K562 (cell line): ENCODE measurements around the gene BRD3OS. TPM values are rescaled to one million over a fixed set of nuclear protein-coding genes. Genes with fewer than 3 reads are reported as not detected.

Experiments used
- ATAC-seq: fragments of 200-7000 bp; cut with Tn5 transposase; 3 replicates; pipeline ENCODE4 v1.9.1; 2020; ENCODE audit warnings: moderate library complexity
- BruUV-seq: library from RNA; stranded (reverse); fragments of 400-500 nt; replicated peaks from 2 replicates; lab custom pipeline; 2021; lab: Mats Ljungman, UMichigan
- CTCF ChIA-PET: fragments of 300-600 bp; formaldehyde crosslinking; extraction: SDS; loops from one replicate; lab custom pipeline; 2021; ENCODE audit warnings: low intra/inter-chr PET ratio; lab: Yijun Ruan, JAX
- POLR2A ChIA-PET: fragments of 300-600, 350-650 bp; sonication (Branson Sonifier 250); formaldehyde crosslinking; extraction: SDS; loops from one replicate; lab custom pipeline; 2021; ENCODE audit warnings: antibody characterized with exemption, inconsistent platforms; lab: Yijun Ruan, JAX
- DNase-seq, 4 experiments: peaks; one replicate each; pipeline versions ENCODE4 v3.0.0 to v3.0.0-alpha.2; 2011 to 2018; ENCODE audit warnings: low spot score in 3 of 4, mixed read lengths in 3 of 4; ENCODE audit errors: extremely low read depth in 1 of 4
- FAIRE-seq: peaks from 2 replicates; lab custom pipeline; 2011; peaks lifted over from hg19 to GRCh38; lab: Jason Lieb, UNC
- H2AFZ ChIP-seq: 2 replicates; pipeline ENCODE4 v1.6.0; 2011; ENCODE audit warnings: low read depth, low read length, control low read depth, inconsistent platforms
- H3K27ac ChIP-seq: fragments of 200-600 bp; 3 replicates; pipeline ENCODE4 v1.8.0; 2011; ENCODE audit warnings: low read depth, mild to moderate bottlenecking, control low read depth, inconsistent platforms, low read length, moderate library complexity, mixed read lengths; ENCODE audit errors: extremely low read depth
- H3K27me3 ChIP-seq, 2 experiments: fragments of 300-600 bp in 1 of 2; 2 replicates in 1 of 2; 3 replicates in 1 of 2; pipeline versions ENCODE4 v1.6.0 to v1.8.0; 2011; ENCODE audit warnings: inconsistent platforms in 2 of 2, low read length in 2 of 2, mild to moderate bottlenecking in 1 of 2, mixed read lengths in 1 of 2, moderate library complexity in 1 of 2; ENCODE audit not compliant: control insufficient read depth in 2 of 2, insufficient read depth in 2 of 2
- H3K36me3 ChIP-seq: fragments of 300-600 bp; 3 replicates; pipeline ENCODE4 v1.8.0; 2011; ENCODE audit warnings: mild to moderate bottlenecking, low read length, inconsistent platforms; ENCODE audit not compliant: control insufficient read depth, insufficient read depth
- H3K4me1 ChIP-seq, 2 experiments: fragments of 200-600 bp in 1 of 2; replicated peaks in 1 of 2; 2 replicates in 1 of 2; 3 replicates in 1 of 2; pipeline versions ENCODE4 v1.5.1 to v1.8.0; 2011; ENCODE audit warnings: inconsistent platforms in 2 of 2, low read length in 2 of 2, mild to moderate bottlenecking in 1 of 2, mixed read lengths in 1 of 2, moderate library complexity in 1 of 2; ENCODE audit not compliant: control insufficient read depth in 2 of 2, insufficient read depth in 2 of 2
- H3K4me2 ChIP-seq: 2 replicates; pipeline ENCODE4 v1.6.1; 2011; ENCODE audit warnings: low read length, control low read depth, inconsistent platforms, mixed read lengths; ENCODE audit not compliant: insufficient read depth
- H3K4me3 ChIP-seq: fragments of 200-600 bp; sonication (generic), shearing (Covaris generic); 2 replicates; pipeline ENCODE4 v1.5.1; 2016; ENCODE audit warnings: control low read depth, inconsistent platforms
- H3K79me2 ChIP-seq: fragments of 200-600 bp; 3 replicates; pipeline ENCODE4 v1.8.0; 2011; ENCODE audit warnings: low read length, inconsistent platforms; ENCODE audit not compliant: control insufficient read depth, insufficient read depth
- H3K9ac ChIP-seq, 2 experiments: 2 replicates each; pipeline versions ENCODE4 v1.6.0 to v1.6.1; 2011; ENCODE audit warnings: low read depth in 2 of 2, low read length in 2 of 2, control low read depth in 1 of 2, inconsistent platforms in 1 of 2, mild to moderate bottlenecking in 1 of 2, mixed read lengths in 1 of 2; ENCODE audit not compliant: insufficient read depth in 1 of 2
- H3K9me1 ChIP-seq: one replicate; pipeline ENCODE4 v1.6.0; 2011; ENCODE audit warnings: inconsistent platforms, mild to moderate bottlenecking, low read length, moderate library complexity; ENCODE audit not compliant: control insufficient read depth, insufficient read depth
- H3K9me3 ChIP-seq: replicated peaks from 2 replicates; pipeline ENCODE4 v1.5.1; 2011; ENCODE audit warnings: low read depth, low read length, inconsistent platforms; ENCODE audit not compliant: control insufficient read depth, insufficient read depth
- H4K20me1 ChIP-seq: replicated peaks from 2 replicates; pipeline ENCODE4 v1.6.1; 2011; ENCODE audit warnings: low read length, inconsistent platforms, mixed read lengths; ENCODE audit not compliant: control insufficient read depth, insufficient read depth
- BRD9 ChIP-seq: fragments of 450-650 bp; IDR thresholded peaks from 2 replicates; pipeline ENCODE4 v1.6.1; 2018; ENCODE audit warnings: low read depth; ENCODE audit not compliant: partially characterized antibody
- HNRNPH1 ChIP-seq: fragments of 200-400 bp; formaldehyde crosslinking; optimal IDR thresholded peaks from 2 replicates; pipeline ENCODE3; 2017; ENCODE audit warnings: low read depth, mild to moderate bottlenecking, low read length, moderate library complexity
- HNRNPK ChIP-seq: fragments of 200-400 bp; formaldehyde crosslinking; IDR thresholded peaks from one replicate; pipeline ENCODE4 v1.6.1; 2018; ENCODE audit warnings: mild to moderate bottlenecking, low read depth, low read length; ENCODE audit not compliant: poor library complexity, severe bottlenecking
- POLR2A ChIP-seq: fragments of 450-650 bp; conservative IDR thresholded peaks from 2 replicates; pipeline ENCODE4 v1.6.1; 2016
- POLR3G ChIP-seq: IDR thresholded peaks from 2 replicates; pipeline ENCODE4 v1.6.1; 2011; ENCODE audit not compliant: insufficient read length, insufficient replicate concordance; ENCODE audit errors: extremely low read depth
- SIRT6 ChIP-seq: IDR thresholded peaks from one replicate; pipeline ENCODE4 v1.6.1; 2012; ENCODE audit warnings: low read depth, mild to moderate bottlenecking, control low read depth, inconsistent platforms, low read length, moderate library complexity
- SNIP1 ChIP-seq: fragments of 450-650 bp; IDR thresholded peaks from 2 replicates; pipeline ENCODE4 v1.7.1; 2017; ENCODE audit warnings: low read depth, mild to moderate bottlenecking
- ZNF174 ChIP-seq: fragments of 250-450 bp; sonication (Bioruptor Pico); IDR thresholded peaks from 2 replicates; pipeline ENCODE4 v1.4.0; 2020; ENCODE audit warnings: mild to moderate bottlenecking
- WGBS: fragments of 100-300 bp; shearing (Covaris generic); methylation state at CpG from one replicate; pipeline ENCODE4 v1.1.6; 2016; ENCODE audit warnings: low coverage, mixed read lengths; ENCODE audit not compliant: insufficient coverage; ENCODE audit errors: missing lambda C conversion rate; 5-methylcytosine and 5-hydroxymethylcytosine counted together
- in situ Hi-C: fragments of 300-500 bp; cut with MboI; formaldehyde crosslinking; loops from 4 replicates; pipeline ENCODE4 v1.15.0; 2018; ENCODE audit warnings: inconsistent platforms, mixed read lengths
- intact Hi-C: fragments of 100-400 bp; cut with micrococcal nuclease; formaldehyde crosslinking; loops from 2 replicates; pipeline ENCODE4 v1.14.2; 2022
- polyA plus RNA-seq, 8 experiments: library from polyadenylated mRNA; depleted of rRNA in 4 of 8; stranded (reverse) in 5 of 8; unstranded in 3 of 8; fragments of >200 nt; fragmentation: Nextera tagmentation in 2 of 8; fragmentation: Illumina TruSeq in 1 of 8; extraction: Ambion mirVana in 2 of 8; extraction: Trizol in 1 of 8; gene quantifications; 2 replicates each; pipeline versions ENCODE4 v1.2.1 to v1.2.3, GENCODE V29; 2011 to 2014; ENCODE audit warnings: inconsistent platforms in 1 of 8, missing spikeins in 1 of 8
- total RNA-seq, 7 experiments: library from RNA; depleted of rRNA in 6 of 7; stranded (reverse); fragments of >200 nt in 6 of 7; fragmentation: Illumina TruSeq in 2 of 7; extraction: Trizol in 2 of 7; gene quantifications; 2 replicates each; pipeline versions ENCODE4 v1.2.1 to v1.2.3, GENCODE V29; 2011 to 2021; ENCODE audit warnings: low replicate concordance in 1 of 7
- TF ChIP-seq, protein P1 (sequence below): fragments of 250-450 bp; sonication (Bioruptor Pico); IDR thresholded peaks from 2 replicates; pipeline ENCODE4 v1.5.0; 2021
- TF ChIP-seq, protein P2 (sequence below), 2 experiments: fragments of 450-650 bp; IDR thresholded peaks; 2 replicates each; pipeline ENCODE4 v1.6.1; 2016; ENCODE audit warnings: mild to moderate bottlenecking in 2 of 2, borderline replicate concordance in 1 of 2, low read depth in 1 of 2, moderate library complexity in 1 of 2

Gene BRD3OS
- total and polyA plus RNA-seq, 9 of the 15 experiments (the other 6 are each of a cell fraction or from before 2014, with no cell fraction given): 1.1 to 8.7 (median 5.9) TPM

DNA sequence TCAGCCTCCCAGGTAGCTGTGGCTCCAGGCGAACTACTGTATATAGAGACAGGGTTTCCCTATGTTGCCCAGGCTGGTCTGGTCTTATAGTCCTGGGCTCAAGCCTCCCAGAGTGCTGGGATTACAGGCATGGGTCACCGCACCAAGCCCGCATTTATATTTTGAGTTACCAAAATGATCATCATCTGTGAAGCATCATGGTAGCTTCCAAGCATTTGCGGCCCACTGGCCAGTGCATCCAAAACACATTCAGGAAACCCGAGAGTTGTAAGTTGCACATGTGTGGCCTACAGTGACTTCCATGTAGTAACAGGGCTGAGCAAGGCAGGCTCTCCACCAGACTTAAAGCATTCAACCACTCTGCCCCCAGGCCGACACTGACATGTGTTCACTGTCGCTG lies 2.3 kb downstream of the BRD3OS start (continued):
- no peak for TF ChIP-seq POLR3G
- no peak for TF ChIP-seq ZNF174 (CRISPR knock-in tag)
- TF ChIP-seq SNIP1: no peak
- TF ChIP-seq, protein P1, sequence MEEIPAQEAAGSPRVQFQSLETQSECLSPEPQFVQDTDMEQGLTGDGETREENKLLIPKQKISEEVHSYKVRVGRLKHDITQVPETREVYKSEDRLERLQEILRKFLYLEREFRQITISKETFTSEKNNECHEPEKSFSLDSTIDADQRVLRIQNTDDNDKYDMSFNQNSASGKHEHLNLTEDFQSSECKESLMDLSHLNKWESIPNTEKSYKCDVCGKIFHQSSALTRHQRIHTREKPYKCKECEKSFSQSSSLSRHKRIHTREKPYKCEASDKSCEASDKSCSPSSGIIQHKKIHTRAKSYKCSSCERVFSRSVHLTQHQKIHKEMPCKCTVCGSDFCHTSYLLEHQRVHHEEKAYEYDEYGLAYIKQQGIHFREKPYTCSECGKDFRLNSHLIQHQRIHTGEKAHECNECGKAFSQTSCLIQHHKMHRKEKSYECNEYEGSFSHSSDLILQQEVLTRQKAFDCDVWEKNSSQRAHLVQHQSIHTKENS (CRISPR knock-in tag): no peak
- TF ChIP-seq, all 486 proteins: peak for 0

DNA sequence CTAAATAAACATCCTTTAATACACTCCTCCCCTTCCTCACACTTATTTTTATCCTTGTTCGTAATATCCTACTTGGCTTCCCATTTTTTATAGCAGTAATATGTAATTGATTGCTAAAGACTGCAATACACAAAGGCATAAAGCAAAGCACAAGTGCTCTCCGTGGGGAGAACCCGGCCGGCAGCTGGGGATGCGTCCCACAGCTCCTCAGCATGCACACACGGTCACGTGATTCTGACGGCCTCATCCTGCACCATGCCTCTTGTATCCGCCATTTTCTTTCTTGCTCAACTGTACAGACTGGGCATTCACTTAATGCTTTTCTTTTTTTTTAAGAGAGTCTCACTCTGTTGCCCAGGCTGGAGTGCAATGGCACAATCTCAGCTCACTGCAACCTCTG lies 2.8 kb downstream of the BRD3OS start:
- no peaks in the 10 kb centered on the region for H3K9me1 ChIP-seq
- no peaks in the 10 kb centered on the region for H3K27me3 ChIP-seq
- H3K4me3 ChIP-seq: no peak overlapping the region
- peaks cover 14% of the 10 kb centered on the region; the same call in 2 of the 3 replicates for H3K36me3 ChIP-seq
- WGBS: 79% methylated on average over 8 of the region's 9 CpGs
- H3K4me2 ChIP-seq: no peak overlapping the region
- no peaks in the 10 kb centered on the region for H3K79me2 ChIP-seq
- no peaks in the 10 kb centered on the region for H3K9me3 ChIP-seq
- no peak overlapping the region for H2AFZ ChIP-seq
- POLR2A ChIA-PET: interaction anchor here (1.1 to 1.7 kb wide), 2 partner anchors 11 to 15 kb away, joined by 3 to 4 read pairs; no protein-coding TSS in a partner anchor
- H3K4me1 ChIP-seq: peaks cover 4 to 26% of the 10 kb centered on the region in 2 experiments; a peak in 3 of 5 replicates
- FAIRE-seq (no peak), ATAC-seq (no peak), DNase-seq (no peak)
- H3K9ac ChIP-seq: no peak overlapping the region
- no peak overlapping the region for H3K27ac ChIP-seq
- intact Hi-C loops: no loop called here
- no peaks in the 10 kb centered on the region for H4K20me1 ChIP-seq
- CTCF ChIA-PET: no interaction called here
- in situ Hi-C loops: no loop called here
- no TSS peak for BruUV-seq
- no peak for TF ChIP-seq SIRT6
- TF ChIP-seq, protein P1 (CRISPR knock-in tag): no peak
- no peak for TF ChIP-seq HNRNPH1
- TF ChIP-seq POLR2A: no peak
- TF ChIP-seq, protein P2, sequence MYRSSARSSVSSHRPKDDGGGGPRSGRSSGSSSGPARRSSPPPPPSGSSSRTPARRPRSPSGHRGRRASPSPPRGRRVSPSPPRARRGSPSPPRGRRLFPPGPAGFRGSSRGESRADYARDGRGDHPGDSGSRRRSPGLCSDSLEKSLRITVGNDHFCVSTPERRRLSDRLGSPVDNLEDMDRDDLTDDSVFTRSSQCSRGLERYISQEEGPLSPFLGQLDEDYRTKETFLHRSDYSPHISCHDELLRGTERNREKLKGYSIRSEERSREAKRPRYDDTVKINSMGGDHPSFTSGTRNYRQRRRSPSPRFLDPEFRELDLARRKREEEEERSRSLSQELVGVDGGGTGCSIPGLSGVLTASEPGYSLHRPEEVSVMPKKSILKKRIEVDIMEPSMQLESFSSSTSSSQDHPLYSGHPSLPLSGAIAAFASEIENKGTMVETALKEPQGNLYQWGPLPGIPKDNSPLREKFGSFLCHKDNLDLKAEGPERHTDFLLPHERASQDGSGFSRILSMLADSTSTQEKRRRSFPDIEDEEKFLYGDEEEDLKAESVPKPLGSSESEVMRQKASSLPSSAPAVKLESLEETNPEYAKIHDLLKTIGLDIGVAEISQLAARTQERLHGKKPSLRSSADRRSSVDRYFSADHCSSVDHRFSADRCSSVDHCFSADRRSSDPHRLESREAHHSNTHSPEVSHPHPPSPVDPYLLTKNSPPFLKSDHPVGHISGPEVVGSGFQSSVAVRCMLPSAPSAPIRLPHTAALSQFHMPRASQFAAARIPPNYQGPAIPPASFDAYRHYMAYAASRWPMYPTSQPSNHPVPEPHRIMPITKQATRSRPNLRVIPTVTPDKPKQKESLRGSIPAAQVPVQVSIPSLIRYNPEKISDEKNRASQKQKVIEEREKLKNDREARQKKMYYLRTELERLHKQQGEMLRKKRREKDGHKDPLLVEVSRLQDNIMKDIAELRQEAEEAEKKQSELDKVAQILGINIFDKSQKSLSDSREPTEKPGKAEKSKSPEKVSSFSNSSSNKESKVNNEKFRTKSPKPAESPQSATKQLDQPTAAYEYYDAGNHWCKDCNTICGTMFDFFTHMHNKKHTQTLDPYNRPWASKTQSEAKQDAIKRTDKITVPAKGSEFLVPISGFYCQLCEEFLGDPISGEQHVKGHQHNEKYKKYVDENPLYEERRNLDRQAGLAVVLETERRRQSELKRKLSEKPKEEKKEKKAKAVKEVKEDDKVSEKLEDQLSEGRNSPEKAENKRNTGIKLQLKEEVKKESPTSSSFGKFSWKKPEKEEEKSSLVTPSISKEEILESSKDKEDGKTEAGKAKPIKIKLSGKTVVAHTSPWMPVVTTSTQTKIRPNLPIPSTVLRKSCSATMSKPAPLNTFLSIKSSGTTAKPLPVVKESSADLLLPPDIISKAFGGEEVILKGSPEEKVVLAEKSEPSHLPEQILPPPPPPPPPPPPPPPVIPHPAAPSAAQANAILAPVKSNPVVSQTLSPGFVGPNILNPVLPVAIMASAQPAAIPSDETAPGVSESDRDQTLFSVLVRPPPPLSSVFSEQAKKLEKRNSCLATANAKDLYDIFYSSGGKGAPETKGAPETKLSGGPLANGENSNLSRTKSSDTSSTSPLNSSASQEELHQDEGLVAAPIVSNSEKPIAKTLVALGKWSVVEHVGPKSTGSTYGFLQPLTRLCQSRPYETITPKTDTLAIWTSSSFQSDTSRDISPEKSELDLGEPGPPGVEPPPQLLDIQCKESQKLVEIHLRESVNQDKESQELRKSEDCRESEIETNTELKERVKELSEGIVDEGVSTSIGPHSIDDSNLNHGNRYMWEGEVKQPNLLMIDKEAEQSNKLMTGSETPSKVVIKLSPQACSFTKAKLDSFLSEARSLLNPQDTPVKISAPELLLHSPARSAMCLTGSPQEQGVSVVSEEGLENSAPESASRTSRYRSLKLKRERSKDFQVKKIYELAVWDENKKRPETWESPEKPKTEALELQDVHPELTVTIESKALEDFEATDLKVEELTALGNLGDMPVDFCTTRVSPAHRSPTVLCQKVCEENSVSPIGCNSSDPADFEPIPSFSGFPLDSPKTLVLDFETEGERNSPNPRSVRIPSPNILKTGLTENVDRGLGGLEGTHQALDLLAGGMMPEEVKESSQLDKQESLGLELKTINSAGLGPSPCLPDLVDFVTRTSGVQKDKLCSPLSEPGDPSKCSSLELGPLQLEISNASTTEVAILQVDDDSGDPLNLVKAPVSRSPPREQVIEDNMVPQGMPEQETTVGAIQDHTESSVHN (IDR thresholded peaks at IDR 0.05; ENCODE audit: borderline replicate concordance in 1 of 2, low read depth in 1 of 2): no peak
- no peak for TF ChIP-seq BRD9
- no peak for TF ChIP-seq HNRNPK
